ENCODE measurements around the gene RDM1. TPM values are rescaled to one million over a fixed set of nuclear protein-coding genes. Genes with fewer than 3 reads are reported as not detected.
"Not testable (repeated sequence)": the region's sequence is repeated elsewhere in the genome, so short reads cannot be mapped to it uniquely, and the experiment has no call there.

RDM1 gene
- total RNA-seq, 1 donor from 2014 or later, result not detected

GRCh38 chr17:35943537-35943936 lies 13.0 kb upstream of the RDM1 start, which contains the start of gene LYZL6:
Gene LYZL6, minus strand, starts transcription at chr17:35943713. Its CDS starts 4,357 bp downstream, at chr17:35939356.
- TF ChIP-seq, protein P1, sequence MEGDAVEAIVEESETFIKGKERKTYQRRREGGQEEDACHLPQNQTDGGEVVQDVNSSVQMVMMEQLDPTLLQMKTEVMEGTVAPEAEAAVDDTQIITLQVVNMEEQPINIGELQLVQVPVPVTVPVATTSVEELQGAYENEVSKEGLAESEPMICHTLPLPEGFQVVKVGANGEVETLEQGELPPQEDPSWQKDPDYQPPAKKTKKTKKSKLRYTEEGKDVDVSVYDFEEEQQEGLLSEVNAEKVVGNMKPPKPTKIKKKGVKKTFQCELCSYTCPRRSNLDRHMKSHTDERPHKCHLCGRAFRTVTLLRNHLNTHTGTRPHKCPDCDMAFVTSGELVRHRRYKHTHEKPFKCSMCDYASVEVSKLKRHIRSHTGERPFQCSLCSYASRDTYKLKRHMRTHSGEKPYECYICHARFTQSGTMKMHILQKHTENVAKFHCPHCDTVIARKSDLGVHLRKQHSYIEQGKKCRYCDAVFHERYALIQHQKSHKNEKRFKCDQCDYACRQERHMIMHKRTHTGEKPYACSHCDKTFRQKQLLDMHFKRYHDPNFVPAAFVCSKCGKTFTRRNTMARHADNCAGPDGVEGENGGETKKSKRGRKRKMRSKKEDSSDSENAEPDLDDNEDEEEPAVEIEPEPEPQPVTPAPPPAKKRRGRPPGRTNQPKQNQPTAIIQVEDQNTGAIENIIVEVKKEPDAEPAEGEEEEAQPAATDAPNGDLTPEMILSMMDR (IDR thresholded peaks at IDR 0.05; ENCODE audit: insufficient read depth, low read length, poor library complexity, severe bottlenecking), result no peak
- no peak for DNase-seq (ENCODE audit: low read depth)

GRCh38 chr17:35942588-35943186 lies 12.1 kb upstream of the RDM1 start:
- H3K27me3 ChIP-seq (ENCODE audit: control insufficient read depth, insufficient read depth, low read length), result no peaks in the 10 kb centered on the region
- no peak overlapping the region for H3K4me3 ChIP-seq (ENCODE audit: low read depth, low read length)
- TF ChIP-seq, protein P1 (IDR thresholded peaks at IDR 0.05; ENCODE audit: insufficient read depth, low read length, poor library complexity, severe bottlenecking), result no peak
- no peaks in the 10 kb centered on the region for H3K36me3 ChIP-seq (ENCODE audit: control insufficient read depth, insufficient read depth, low read length)
- no peak for DNase-seq (ENCODE audit: low read depth)

More at GRCh38 chr17:35943537-35943936, 13.0 kb upstream of the RDM1 start, which contains the start of gene LYZL6:
- no peaks in the 10 kb centered on the region for H3K36me3 ChIP-seq (ENCODE audit: control insufficient read depth, insufficient read depth, low read length)
- no peaks in the 10 kb centered on the region for H3K27me3 ChIP-seq (ENCODE audit: control insufficient read depth, insufficient read depth, low read length)
- no peak within 1 kb of the TSS for H3K4me3 ChIP-seq (ENCODE audit: low read depth, low read length)

- not testable (repeated sequence) for H3K4me3 ChIP-seq (ENCODE audit: low read depth, low read length); H3K27me3 ChIP-seq (ENCODE audit: control insufficient read depth, insufficient read depth, low read length); H3K36me3 ChIP-seq (ENCODE audit: control insufficient read depth, insufficient read depth, low read length); DNase-seq (ENCODE audit: low read depth)
Observed at GRCh38 chr17:35938492-35938891, 7.9 kb upstream of the RDM1 start.

DNA sequence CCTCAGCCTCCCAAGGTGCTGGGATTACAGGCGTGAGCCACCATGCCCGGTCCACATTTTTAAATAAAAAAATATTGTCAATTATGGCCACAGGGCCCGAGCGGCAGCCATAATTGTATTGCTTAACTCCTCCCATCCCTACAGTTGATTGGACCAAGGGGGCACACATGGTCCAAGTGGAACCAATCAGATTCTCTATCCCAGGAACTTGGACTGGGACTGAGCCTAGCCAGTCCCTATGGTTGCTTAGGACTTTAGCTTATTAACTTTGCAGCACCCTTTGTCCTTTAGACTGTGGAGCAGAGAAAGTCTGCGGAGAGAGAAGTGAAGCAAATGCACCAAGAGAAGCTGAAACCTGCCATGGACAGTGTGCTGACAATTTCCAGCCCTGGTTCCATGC lies 5.5 kb upstream of the RDM1 start:
- H3K36me3 ChIP-seq (ENCODE audit: control insufficient read depth, insufficient read depth, low read length), result no peaks in the 10 kb centered on the region
- no peak for DNase-seq (ENCODE audit: low read depth)
- TF ChIP-seq, protein P1 (IDR thresholded peaks at IDR 0.05; ENCODE audit: insufficient read depth, low read length, poor library complexity, severe bottlenecking), result no peak
- H3K4me3 ChIP-seq (ENCODE audit: low read depth, low read length), result no peak overlapping the region
- no peaks in the 10 kb centered on the region for H3K27me3 ChIP-seq (ENCODE audit: control insufficient read depth, insufficient read depth, low read length)

- Histone ChIP-seq H3K4me3 (ENCODE audit: low read depth, low read length) (no peak overlapping the region), H3K36me3 (ENCODE audit: control insufficient read depth, insufficient read depth, low read length) (no peaks in the 10 kb centered on the region), H3K27me3 (ENCODE audit: control insufficient read depth, insufficient read depth, low read length) (no peaks in the 10 kb centered on the region)
- TF ChIP-seq, protein P1 (IDR thresholded peaks at IDR 0.05; ENCODE audit: insufficient read depth, low read length, poor library complexity, severe bottlenecking), result no peak
- no peak for DNase-seq (ENCODE audit: low read depth)
Observed at GRCh38 chr17:35934760-35935159, 4.2 kb upstream of the RDM1 start.

DNA sequence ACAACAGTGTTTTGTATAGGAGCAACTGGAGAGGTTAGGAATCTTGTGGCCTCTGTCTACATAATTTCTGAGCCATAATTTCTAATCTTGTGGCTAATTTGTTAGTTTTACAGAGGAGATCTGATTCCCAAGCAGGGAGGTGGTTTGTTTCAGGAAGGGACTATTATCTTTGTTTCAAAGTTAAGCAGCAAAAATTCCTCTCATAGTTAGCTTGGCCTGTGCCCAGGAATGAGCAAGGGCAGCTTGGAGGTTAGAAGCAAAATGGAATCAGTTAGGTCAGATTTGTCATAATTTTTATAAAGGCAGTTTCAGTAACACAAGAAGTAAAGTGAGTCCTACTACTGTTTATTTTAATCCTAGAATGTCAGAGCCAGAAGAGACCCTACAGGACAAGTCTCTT lies 2.0 kb upstream of the RDM1 start:
- Histone ChIP-seq H3K4me3 (ENCODE audit: low read depth, low read length) (no peak overlapping the region), H3K27me3 (ENCODE audit: control insufficient read depth, insufficient read depth, low read length) (no peaks in the 10 kb centered on the region), H3K36me3 (ENCODE audit: control insufficient read depth, insufficient read depth, low read length) (no peaks in the 10 kb centered on the region)
- TF ChIP-seq, protein P1 (IDR thresholded peaks at IDR 0.05; ENCODE audit: insufficient read depth, low read length, poor library complexity, severe bottlenecking), result no peak
- no peak for DNase-seq (ENCODE audit: low read depth)

All from kidney epithelial cell (primary cell).